Mesothelial cell of epicardium (in vitro differentiated cells): Measurements from ENCODE around the gene HYAL2. TPM values are rescaled to one million over a fixed set of nuclear protein-coding genes. Genes with fewer than 3 reads are reported as not detected.

ENCODE experiments used
- DNase-seq, 2 experiments: peaks; one replicate each; pipeline ENCODE4 v3.0.0; 2021; ENCODE audit warnings: low spot score in 2 of 2; ENCODE audit not compliant: unreplicated experiment in 2 of 2
- H3K27ac Mint-ChIP-seq: 2 replicates; pipeline ENCODE4 v1.8.0; 2021; ENCODE audit warnings: mixed read lengths
- H3K27me3 Mint-ChIP-seq: 2 replicates; pipeline ENCODE4 v1.8.0; 2021; ENCODE audit warnings: low read depth, mixed read lengths
- H3K36me3 Mint-ChIP-seq: 2 replicates; pipeline ENCODE4 v1.8.0; 2021; ENCODE audit warnings: mixed read lengths
- H3K4me1 Mint-ChIP-seq: 2 replicates; pipeline ENCODE4 v1.8.0; 2021; ENCODE audit warnings: mixed read lengths
- H3K4me3 Mint-ChIP-seq: 2 replicates; pipeline ENCODE4 v1.8.0; 2021; ENCODE audit warnings: mild to moderate bottlenecking, moderate library complexity, mixed read lengths
- H3K9me3 Mint-ChIP-seq: 2 replicates; pipeline ENCODE4 v1.8.0; 2021; ENCODE audit warnings: mixed read lengths
- total RNA-seq: library from RNA; stranded (reverse); gene quantifications from 3 replicates; pipeline ENCODE4 v1.2.1, GENCODE V29; 2021
- TF ChIP-seq, protein P1 (sequence below): fragments of 200-600 bp; sonication (generic); IDR thresholded peaks from one replicate; pipeline ENCODE4 v1.5.0; 2021; ENCODE audit warnings: antibody characterized with exemption; ENCODE audit not compliant: unreplicated experiment

HYAL2 gene
- total RNA-seq, 1 donor from 2014 or later = 75.1 TPM

DNA sequence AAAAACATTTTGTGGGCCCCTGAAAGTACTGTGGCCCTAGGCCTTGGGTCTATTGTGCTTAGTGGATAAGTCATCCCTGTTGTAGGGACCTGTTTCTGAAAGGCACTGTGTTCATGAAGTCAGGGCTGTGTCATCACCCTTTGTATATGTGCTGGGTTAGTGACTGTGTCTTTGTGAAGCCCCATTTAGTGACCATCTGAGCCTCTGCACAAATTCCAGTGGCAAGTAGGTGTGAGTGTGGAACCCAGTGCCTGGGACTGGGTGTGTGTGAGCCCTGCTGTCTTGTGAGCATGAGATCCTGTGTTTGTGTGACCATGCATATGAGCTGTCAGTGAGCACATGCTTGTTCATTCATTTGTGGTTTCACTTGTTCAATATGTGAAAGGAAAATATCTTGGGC lies 17.9 kb downstream of the HYAL2 start:
- Mint-ChIP-seq H3K27ac (no peak overlapping the region), H3K27me3 (no peaks in the 10 kb centered on the region), H3K36me3 (peaks cover 6% of the 10 kb centered on the region), H3K4me3 (no peak overlapping the region), H3K4me1 (peaks cover 16% of the 10 kb centered on the region), H3K9me3 (no peaks in the 10 kb centered on the region)
- TF ChIP-seq, protein P1, sequence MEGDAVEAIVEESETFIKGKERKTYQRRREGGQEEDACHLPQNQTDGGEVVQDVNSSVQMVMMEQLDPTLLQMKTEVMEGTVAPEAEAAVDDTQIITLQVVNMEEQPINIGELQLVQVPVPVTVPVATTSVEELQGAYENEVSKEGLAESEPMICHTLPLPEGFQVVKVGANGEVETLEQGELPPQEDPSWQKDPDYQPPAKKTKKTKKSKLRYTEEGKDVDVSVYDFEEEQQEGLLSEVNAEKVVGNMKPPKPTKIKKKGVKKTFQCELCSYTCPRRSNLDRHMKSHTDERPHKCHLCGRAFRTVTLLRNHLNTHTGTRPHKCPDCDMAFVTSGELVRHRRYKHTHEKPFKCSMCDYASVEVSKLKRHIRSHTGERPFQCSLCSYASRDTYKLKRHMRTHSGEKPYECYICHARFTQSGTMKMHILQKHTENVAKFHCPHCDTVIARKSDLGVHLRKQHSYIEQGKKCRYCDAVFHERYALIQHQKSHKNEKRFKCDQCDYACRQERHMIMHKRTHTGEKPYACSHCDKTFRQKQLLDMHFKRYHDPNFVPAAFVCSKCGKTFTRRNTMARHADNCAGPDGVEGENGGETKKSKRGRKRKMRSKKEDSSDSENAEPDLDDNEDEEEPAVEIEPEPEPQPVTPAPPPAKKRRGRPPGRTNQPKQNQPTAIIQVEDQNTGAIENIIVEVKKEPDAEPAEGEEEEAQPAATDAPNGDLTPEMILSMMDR = no peak
- no peak for DNase-seq

DNA sequence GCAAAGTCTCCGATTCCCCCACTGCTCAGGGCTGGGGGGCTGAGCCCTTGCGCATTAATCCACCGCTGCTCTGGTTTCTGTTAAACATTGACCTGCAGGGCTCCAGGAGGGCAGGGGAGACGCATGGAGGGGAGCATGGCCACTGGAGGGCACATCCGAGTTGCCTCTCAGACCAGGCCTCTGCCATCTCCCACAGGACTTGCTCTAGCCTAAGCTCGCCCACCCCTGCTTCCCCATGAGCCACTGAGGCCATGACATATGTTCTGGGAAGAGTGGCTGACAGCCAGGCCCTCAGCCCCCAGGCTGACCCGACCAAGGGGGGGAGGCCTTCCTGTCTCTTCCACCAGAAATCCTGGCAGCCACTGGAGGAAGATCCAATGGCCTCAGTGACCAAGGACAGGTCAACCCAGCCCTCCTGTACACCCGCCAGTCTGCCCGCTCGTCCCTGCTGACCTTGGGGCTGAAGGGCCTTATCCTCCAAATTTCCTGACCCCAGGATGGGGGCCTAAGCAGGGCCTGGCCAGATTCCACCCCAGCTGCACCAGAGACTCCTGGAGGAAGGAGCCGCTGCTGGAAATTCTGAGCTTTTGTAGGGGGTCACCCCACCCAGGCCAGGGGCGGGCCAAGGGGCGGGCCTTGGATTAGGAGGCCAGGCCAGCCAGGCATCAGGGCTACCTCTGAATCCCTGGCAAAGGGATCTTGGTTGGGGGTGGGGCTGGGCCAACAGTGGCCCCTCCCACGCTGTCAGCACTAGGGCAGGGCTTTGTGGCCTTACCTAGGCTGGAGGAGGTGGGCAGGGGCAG lies 19.3 kb downstream of the HYAL2 start, which contains the start of gene HYAL1:
TSS of gene HYAL1 (minus strand) at position 562 of the 803 bp plus-strand sequence. CDS start 618 bp downstream, outside the sequence.
- H3K27ac Mint-ChIP-seq = peak within 1 kb of the TSS; percentile 50
- H3K9me3 Mint-ChIP-seq = no peaks in the 10 kb centered on the region
- TF ChIP-seq, protein P1 = no peak
- no peak for DNase-seq
- H3K27me3 Mint-ChIP-seq = no peaks in the 10 kb centered on the region
- H3K4me3 Mint-ChIP-seq = no peak within 1 kb of the TSS
- no peaks in the 10 kb centered on the region for H3K36me3 Mint-ChIP-seq
- H3K4me1 Mint-ChIP-seq = peaks cover 23% of the 10 kb centered on the region

DNA sequence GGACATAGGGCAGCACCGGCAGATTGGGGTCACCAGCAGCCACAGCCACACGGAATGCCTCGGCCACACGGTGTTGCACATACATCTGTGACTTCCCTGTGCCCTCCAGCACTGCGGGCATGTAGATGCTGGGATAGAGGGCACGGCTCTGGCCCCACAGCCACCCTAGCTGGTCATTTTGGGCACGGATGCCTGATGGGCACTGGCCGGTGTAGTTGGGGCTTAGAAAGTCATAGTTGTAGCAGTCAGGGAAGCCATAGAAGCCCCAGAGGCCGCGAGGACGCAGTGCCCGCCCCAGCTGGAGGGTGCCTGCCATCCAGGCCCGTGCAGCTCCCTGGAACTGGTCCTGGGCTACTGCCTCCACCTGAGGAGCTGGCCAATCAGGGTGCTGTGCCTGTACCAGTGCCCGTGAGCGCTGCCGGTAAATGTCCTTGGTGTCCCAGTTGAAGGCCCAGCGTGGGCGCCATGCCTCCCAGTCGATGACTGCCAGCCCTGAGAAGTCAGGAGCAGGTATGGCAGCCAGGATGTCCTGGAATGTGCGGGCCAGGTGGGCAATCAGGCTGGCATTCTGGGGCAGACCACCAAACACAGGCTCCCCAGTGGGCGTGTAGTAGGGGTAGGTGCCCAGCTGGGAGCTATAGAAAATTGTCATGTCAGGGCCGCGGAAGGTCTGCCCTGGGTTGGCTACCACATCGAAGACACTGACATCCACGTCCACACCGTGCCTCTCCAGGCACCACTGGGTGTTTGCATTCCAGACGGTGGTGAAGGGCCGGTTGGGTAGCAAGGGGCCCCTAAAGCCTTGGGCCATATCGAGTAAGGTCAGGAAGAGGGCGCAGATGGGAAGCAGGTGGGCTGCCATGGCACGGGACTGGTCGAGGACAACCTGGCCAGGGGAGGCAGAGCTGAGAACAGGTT lies 20.2 kb downstream of the HYAL2 start:
- no peak for DNase-seq
- no peaks in the 10 kb centered on the region for H3K36me3 Mint-ChIP-seq
- no peak overlapping the region for H3K4me3 Mint-ChIP-seq
- no peaks in the 10 kb centered on the region for H3K27me3 Mint-ChIP-seq
- H3K9me3 Mint-ChIP-seq = no peaks in the 10 kb centered on the region
- H3K4me1 Mint-ChIP-seq = peaks cover 26% of the 10 kb centered on the region
- TF ChIP-seq, protein P1 = no peak
- peak overlapping the region; percentile 50 for H3K27ac Mint-ChIP-seq

DNA sequence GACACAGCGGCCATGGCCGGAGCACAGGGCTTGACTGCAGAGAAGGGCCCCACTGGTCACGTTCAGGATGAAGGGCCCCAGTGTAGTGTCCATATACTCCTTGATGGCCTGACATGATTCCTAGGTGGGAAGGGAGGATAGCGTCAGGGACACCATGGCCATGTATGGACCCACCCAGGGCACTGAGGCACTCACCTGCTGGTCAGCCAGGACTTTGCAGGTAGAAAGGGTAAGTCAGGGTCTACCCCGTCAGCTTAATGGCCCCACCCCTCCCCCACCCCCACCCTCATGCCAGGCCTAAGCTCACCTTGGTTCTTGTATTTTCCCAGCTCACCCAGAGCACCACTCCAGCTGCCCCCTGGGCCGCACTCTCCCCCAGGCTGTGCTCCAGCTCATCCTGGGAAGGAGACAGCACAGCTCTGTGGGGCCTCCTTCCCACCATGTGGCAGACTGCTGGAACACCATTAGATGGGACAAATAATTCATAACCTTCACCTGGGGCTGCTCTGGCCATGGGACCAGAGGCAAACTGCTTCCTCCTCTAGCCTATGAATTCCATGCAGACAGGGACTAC lies 21.8 kb downstream of the HYAL2 start:
- Mint-ChIP-seq H3K36me3 (no peaks in the 10 kb centered on the region), H3K4me3 (peak overlapping the region; percentile 95), H3K27ac (peak overlapping the region; percentile 98), H3K9me3 (no peaks in the 10 kb centered on the region), H3K27me3 (no peaks in the 10 kb centered on the region), H3K4me1 (peaks cover 26% of the 10 kb centered on the region)
- DNase-seq = no peak
- TF ChIP-seq, protein P1 = no peak

DNA sequence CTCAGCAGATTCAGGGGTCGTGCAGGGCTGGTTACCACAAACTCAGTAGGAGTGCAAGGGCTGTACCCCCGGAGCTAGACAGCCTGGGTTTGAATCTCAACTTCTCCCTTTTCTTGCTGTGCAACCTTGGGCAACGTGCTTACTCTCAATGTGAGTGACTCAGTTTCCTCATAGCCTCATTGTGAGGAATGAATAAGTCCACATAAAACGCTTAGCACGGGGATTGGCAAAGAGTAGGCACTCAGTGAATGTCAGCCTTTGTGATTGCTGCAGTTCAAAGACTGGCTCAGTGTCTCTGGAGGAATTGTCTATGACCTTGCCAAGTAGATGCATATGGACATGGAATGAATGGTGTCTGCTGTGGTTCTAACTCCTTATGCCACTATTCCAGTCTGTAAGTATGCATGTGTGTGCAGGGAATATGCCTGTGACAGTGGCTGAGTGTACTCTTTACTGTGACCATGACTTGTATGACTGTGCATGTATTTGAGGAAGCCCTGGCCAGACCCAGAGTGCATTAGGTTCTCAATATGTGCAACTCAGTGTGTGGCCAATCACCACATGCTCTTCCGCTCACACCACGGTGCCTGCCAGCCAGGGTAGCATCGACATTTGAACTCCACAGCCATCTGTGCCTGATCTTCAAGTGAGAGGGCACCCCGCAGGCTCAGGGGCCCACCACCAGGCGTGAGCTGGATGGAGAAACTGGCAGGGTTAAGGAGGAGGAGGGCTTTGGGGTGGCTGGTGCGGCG lies 22.4 kb downstream of the HYAL2 start:
- no peaks in the 10 kb centered on the region for H3K9me3 Mint-ChIP-seq
- TF ChIP-seq, protein P1 = no peak
- H3K27me3 Mint-ChIP-seq = no peaks in the 10 kb centered on the region
- no peak for DNase-seq
- peak overlapping the region; percentile 98 for H3K27ac Mint-ChIP-seq
- no peaks in the 10 kb centered on the region for H3K36me3 Mint-ChIP-seq
- H3K4me1 Mint-ChIP-seq = peaks cover 26% of the 10 kb centered on the region
- peak overlapping the region; percentile 95 for H3K4me3 Mint-ChIP-seq
